Stimulated activated CD8-positive, alpha-beta memory T cell treated with anti-CD3 and anti-CD28 coated beads, Interleukin-12 subunit alpha, Interleukin-12 subunit beta, amount 100 ng/mL, for 24 hours (primary cell): ENCODE data around the gene DLX2.

Experiments used
- DNase-seq: peaks from one replicate; pipeline ENCODE4 v3.0.0-alpha.2; 2020; ENCODE audit errors: extremely low read depth

DLX2 gene

GRCh38 chr2:172053486-172053885 is 49.2 kb downstream of the DLX2 start:
- DNase-seq = no peak

- DNase-seq = no peak
Measured at GRCh38 chr2:172052000-172052983, 50.4 kb downstream of the DLX2 start.

DNA sequence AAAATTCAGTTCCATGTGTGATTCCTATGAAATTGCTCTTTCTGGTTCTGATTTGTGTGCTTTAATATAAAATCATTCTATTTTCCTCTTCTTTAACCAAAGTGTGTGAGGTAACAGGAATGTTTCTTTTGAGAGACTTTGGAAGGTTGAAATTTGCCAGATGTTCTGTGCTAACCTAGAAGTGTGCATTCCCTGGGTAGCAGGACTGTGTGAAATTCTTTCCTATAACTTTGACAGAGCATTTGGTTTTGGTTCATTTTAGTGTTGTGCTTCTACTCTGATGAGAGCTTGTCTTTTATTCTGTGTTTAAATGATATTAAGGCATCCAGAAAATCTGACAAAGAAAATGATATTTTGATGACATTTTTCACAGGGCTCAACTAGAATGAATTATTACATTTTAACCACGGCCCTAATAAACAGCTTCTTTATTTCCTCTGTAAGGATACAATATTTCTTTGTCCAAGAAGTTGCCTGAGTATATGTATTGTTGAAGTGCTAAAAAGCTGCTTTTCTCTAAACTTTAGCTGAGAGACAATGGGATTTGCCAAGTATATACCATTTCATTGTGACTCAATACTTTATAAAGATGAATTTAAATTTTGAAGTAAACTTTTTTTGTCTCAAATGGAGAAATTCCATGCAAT is 52.1 kb downstream of the DLX2 start:
- DNase-seq = no peak

GRCh38 chr2:172049567-172050120 is 53.1 kb downstream of the DLX2 start:
- no peak for DNase-seq
